Kidney epithelial cell (primary cell): ENCODE results near the gene IFNB1. TPM values are rescaled to one million over a fixed set of nuclear protein-coding genes. Genes with fewer than 3 reads are reported as not detected.

ENCODE experiments used
- DNase-seq: peaks from one replicate; pipeline ENCODE4 v3.0.0-alpha.2; 2010; ENCODE audit warnings: low read depth
- H3K27me3 ChIP-seq: 2 replicates; pipeline ENCODE4 v1.6.0; 2011; ENCODE audit warnings: low read length; ENCODE audit not compliant: control insufficient read depth, insufficient read depth
- H3K36me3 ChIP-seq: 2 replicates; pipeline ENCODE4 v1.5.1; 2011; ENCODE audit warnings: low read length; ENCODE audit not compliant: control insufficient read depth, insufficient read depth
- H3K4me3 ChIP-seq: 2 replicates; pipeline ENCODE4 v1.5.1; 2011; ENCODE audit warnings: low read depth, mild to moderate bottlenecking, control low read depth, low read length
- total RNA-seq: library from RNA; depleted of rRNA; stranded (reverse); fragments of >200 nt; gene quantifications from 2 replicates; pipeline ENCODE4 v1.2.3, GENCODE V29; 2015
- TF ChIP-seq, protein P1 (sequence below): IDR thresholded peaks from 2 replicates; pipeline ENCODE4 v1.5.1; 2011; ENCODE audit warnings: mild to moderate bottlenecking, moderate library complexity, low read length, control low read depth, inconsistent platforms; ENCODE audit not compliant: insufficient read depth, poor library complexity, severe bottlenecking

The IFNB1 gene
- total RNA-seq, 1 donor from 2014 or later, result not detected

DNA sequence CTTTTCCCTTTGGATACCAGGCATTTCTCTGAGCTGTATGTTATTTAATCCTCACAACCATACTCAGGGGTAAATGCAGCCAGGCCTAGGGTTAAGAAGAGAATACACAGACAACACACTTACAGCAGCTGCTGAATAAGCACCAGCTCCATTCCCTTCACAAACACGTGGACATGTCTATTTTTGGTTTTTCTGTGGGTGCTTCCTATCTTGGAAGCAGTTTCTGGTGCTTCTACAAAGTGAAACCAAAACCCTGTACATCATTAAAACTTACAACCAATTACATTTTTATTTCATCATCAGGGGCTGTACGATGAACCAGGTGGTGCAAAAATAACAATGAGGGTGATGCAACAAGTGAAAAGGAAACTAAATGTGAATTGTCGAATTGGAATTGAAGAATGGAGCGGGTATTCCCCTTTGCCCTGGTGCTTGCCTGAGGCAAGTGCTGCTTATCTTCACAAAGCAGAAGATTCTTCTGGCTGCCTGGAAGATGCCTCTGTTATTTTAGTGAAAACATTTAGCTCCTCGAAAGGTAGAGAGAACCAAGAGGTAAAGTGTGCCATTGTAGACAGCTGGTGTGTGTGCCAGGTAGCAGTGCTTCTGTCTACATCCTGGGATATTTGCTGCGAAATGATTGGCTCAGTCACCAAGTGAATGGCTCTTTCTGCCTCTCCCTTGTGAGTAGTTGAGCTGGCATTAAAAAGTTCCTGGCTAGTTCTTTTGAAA, 18.6 kb upstream of the IFNB1 start:
- no peaks in the 10 kb centered on the region for H3K27me3 ChIP-seq
- no peak overlapping the region for H3K4me3 ChIP-seq
- TF ChIP-seq, protein P1, sequence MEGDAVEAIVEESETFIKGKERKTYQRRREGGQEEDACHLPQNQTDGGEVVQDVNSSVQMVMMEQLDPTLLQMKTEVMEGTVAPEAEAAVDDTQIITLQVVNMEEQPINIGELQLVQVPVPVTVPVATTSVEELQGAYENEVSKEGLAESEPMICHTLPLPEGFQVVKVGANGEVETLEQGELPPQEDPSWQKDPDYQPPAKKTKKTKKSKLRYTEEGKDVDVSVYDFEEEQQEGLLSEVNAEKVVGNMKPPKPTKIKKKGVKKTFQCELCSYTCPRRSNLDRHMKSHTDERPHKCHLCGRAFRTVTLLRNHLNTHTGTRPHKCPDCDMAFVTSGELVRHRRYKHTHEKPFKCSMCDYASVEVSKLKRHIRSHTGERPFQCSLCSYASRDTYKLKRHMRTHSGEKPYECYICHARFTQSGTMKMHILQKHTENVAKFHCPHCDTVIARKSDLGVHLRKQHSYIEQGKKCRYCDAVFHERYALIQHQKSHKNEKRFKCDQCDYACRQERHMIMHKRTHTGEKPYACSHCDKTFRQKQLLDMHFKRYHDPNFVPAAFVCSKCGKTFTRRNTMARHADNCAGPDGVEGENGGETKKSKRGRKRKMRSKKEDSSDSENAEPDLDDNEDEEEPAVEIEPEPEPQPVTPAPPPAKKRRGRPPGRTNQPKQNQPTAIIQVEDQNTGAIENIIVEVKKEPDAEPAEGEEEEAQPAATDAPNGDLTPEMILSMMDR, result no peak
- DNase-seq, result no peak
- H3K36me3 ChIP-seq, result no peaks in the 10 kb centered on the region

DNA sequence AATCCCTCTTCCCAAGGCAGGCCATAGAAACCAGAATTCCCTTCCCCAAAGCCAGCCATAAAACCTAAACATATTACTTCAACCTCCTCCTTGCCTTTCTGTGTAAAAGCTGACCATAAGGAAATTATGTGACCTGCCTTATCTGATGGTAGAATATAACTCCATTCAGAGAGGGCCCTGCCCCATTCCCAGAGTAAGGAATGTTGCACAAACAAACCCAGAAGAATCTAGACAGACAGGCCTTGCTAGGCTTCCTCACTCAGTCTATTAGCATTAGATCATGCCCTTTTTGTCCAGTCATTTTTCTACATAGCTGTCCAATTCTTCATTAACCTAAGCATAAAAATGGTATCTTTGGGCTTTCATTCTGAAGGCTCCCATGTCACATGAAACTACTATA, 17.8 kb upstream of the IFNB1 start:
- H3K4me3 ChIP-seq, result no peak overlapping the region
- no peaks in the 10 kb centered on the region for H3K36me3 ChIP-seq
- no peak for DNase-seq
- H3K27me3 ChIP-seq, result no peaks in the 10 kb centered on the region
- TF ChIP-seq, protein P1, result no peak

- Histone ChIP-seq H3K4me3 (no peak overlapping the region), H3K36me3 (no peaks in the 10 kb centered on the region), H3K27me3 (no peaks in the 10 kb centered on the region)
- TF ChIP-seq, protein P1, result no peak
- no peak for DNase-seq
Measured at GRCh38 chr9:21086538-21086937, 8.8 kb upstream of the IFNB1 start.

- no peak for DNase-seq
- TF ChIP-seq, protein P1, result no peak
- H3K4me3 ChIP-seq, result no peak overlapping the region
- H3K36me3 ChIP-seq, result no peaks in the 10 kb centered on the region
- H3K27me3 ChIP-seq, result no peaks in the 10 kb centered on the region
Measured at GRCh38 chr9:21085005-21085404, 7.3 kb upstream of the IFNB1 start.

DNA sequence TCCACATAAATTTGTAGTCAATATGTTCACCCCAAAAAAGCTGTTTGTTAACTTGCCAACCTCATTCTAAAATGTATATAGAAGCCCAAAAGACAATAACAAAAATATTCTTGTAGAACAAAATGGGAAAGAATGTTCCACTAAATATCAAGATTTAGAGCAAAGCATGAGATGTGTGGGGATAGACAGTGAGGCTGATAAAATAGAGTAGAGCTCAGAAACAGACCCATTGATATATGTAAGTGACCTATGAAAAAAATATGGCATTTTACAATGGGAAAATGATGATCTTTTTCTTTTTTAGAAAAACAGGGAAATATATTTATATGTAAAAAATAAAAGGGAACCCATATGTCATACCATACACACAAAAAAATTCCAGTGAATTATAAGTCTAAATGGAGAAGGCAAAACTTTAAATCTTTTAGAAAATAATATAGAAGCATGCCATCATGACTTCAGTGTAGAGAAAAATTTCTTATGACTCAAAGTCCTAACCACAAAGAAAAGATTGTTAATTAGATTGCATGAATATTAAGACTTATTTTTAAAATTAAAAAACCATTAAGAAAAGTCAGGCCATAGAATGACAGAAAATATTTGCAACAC, 6.6 kb upstream of the IFNB1 start:
- TF ChIP-seq, protein P1, result no peak
- H3K4me3 ChIP-seq, result no peak overlapping the region

More for the DNA sequence above, 6.6 kb upstream of the IFNB1 start:
- Histone ChIP-seq H3K27me3 (no peaks in the 10 kb centered on the region), H3K36me3 (no peaks in the 10 kb centered on the region)
- DNase-seq, result no peak
